Stimulated activated CD8-positive, alpha-beta memory T cell treated with anti-CD3 and anti-CD28 coated beads, Interleukin-7, amount 100 ng/mL, for 24 hours (primary cell): ENCODE data around the gene ICE1.
"Not testable (repeated sequence)": the region's sequence is repeated elsewhere in the genome, so short reads cannot be mapped to it uniquely, and the experiment has no call there.

Experiments
- DNase-seq: peaks from one replicate; pipeline ENCODE4 v3.0.0-alpha.2; 2020; ENCODE audit warnings: low read depth

ICE1 gene

GRCh38 chr5:5492087-5492933 lies 69.8 kb downstream of the ICE1 start:
- no peak for DNase-seq

DNA sequence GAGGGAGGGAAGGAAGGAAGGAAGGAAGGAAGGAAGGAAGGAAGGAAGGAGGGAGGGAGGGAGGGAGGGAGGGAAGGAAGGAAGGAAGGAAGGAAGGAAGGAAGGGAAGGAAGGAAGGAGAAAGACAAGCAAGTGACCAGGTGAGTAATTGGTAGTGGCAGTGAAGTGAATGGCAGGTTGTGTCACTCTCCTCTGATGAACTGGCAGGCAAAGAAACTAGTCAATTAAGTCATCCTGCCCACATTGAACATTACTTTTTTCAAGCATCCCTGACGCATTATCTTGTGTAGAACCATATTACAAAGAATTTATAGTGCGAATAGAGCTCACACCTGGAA lies 70.4 kb downstream of the ICE1 start:
- DNase-seq, result not testable (repeated sequence)

- DNase-seq, result peak; percentile 54
Measured at GRCh38 chr5:5494489-5495402, 72.3 kb downstream of the ICE1 start.

GRCh38 chr5:5497152-5497788 lies 74.8 kb downstream of the ICE1 start:
- no peak for DNase-seq

GRCh38 chr5:5499442-5499841 lies 77.0 kb downstream of the ICE1 start:
- DNase-seq, result no peak

GRCh38 chr5:5504325-5504724 lies 81.8 kb downstream of the ICE1 start:
- DNase-seq, result no peak

GRCh38 chr5:5505815-5506214 lies 83.3 kb downstream of the ICE1 start:
- no peak for DNase-seq

DNA sequence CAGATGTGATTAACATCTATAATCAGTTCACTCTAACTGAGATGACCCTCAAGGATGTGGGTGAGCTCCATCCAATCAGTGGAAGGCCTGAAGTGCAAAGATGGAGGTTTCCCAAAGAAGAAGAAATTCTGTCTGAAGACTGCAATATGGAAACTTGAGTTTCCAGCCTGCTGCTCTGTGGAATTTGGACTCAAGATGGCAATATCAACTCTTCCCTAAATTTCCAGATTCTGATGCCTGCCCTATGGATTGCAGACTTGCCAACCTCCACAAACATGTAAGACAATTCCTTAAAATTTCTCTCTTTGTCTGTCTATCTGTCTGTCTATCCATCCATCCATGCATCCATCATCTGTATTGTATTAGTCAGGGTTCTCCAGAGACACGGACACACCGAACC lies 85.9 kb downstream of the ICE1 start:
- no peak for DNase-seq

- no peak for DNase-seq
Measured at GRCh38 chr5:5511904-5512416, 89.5 kb downstream of the ICE1 start.

DNA sequence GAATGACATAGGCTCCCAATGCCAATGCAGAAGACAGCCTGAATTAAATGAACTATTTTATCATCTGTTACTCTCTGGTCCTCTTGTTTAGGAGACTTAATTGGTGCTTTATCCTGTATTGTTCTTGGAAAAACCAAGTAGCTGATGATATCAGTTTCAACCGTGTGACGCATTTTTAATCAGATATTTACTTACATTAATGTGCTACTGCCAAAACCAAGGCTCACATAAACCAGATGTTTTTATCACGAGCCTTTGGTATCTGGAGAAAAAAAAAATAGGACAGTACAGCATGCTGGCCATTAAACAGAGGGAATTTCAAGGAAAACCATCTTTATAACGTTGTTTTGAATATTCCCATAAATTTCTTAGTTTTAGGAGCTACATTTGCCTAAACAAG lies 90.1 kb downstream of the ICE1 start:
- DNase-seq, result no peak

GRCh38 chr5:5520622-5521021 lies 98.1 kb downstream of the ICE1 start:
- not testable (repeated sequence) for DNase-seq

GRCh38 chr5:5521029-5521428 lies 98.6 kb downstream of the ICE1 start:
- no peak for DNase-seq

DNA sequence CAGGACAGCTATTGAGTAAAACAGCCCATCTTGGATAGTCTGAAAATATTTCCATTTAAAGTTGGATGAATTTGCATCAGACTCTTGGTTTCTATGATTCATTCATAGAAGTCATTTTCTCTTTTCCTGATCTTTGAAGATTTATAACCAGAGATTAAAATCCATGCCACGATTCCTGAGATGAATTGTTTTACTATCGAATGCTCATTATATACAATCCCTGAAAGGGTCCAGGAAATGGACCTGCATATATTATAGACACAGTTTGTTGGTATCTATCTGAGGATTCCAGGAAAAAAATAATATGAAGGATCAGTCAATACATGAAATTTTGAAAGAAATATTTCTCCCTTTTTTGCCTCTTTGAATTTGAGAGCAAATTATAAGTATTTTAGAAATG lies 99.0 kb downstream of the ICE1 start:
- no peak for DNase-seq

- DNase-seq, result no peak
Measured at GRCh38 chr5:5522336-5522735, 99.9 kb downstream of the ICE1 start.

DNA sequence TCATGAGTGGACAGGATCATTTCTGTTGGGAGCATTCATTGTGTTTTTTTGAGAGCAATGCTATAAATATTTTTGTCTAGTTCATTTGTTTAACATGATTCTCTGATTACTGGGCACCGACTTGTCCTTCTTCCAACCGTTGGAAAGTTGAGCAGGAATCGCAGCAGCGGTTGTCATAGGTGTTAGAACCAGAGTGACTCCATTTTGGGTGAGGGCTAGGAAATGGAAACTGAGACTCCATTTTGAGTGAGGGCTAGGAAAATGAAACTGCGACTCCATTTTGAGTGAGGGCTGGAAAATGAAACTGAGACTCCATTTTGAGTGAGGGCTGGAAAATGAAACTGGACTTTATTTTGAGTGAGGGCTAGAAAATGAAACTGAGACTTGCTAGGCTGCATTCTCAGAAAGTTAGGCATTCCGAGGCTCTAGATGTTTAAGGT lies 100.6 kb downstream of the ICE1 start:
- DNase-seq, result no peak

DNA sequence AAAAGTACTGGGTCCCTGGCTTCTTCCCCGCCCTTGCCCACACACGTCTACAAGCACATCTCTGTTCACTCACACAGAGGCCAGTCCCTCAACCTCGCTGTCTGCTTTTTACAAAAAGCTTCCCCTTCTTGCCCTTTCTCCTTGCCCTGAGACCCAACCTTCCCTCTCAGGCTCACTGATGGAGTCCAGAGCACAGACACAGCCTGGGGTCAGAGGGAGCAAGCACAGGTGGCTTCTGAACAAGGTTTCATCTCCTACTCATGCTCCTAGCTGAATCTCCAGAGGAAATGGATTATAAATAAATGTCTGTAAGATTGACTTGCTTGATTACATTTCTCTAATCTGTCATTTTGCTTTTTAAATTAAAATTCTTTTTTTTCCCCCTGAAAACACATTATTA lies 101.8 kb downstream of the ICE1 start:
- no peak for DNase-seq

- no peak for DNase-seq
Measured at GRCh38 chr5:5531371-5531770, 108.9 kb downstream of the ICE1 start.

- no peak for DNase-seq
Measured at GRCh38 chr5:5532306-5533076, 110.0 kb downstream of the ICE1 start.

DNA sequence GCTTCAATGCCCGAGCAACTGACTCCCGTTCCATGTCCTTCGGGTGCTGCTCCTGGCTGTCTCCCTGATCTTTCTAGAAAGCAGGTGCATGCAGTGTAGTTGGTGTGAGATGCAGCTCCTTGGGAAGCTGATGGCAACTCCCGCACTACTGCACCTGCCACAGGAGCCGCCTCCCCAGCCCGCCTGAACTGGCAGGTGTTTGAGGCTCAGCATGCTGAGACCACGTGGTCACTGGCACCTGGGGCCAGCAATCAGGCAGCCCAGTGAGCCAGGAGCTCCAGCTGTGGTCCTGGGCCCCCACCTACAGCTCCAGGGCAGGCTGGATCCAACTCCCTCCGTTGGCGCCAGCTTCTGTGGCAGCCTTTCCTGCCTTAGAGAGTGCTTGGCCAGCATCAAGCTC lies 111.5 kb downstream of the ICE1 start:
- no peak for DNase-seq

GRCh38 chr5:5534333-5534732 lies 111.9 kb downstream of the ICE1 start:
- DNase-seq, result no peak

DNA sequence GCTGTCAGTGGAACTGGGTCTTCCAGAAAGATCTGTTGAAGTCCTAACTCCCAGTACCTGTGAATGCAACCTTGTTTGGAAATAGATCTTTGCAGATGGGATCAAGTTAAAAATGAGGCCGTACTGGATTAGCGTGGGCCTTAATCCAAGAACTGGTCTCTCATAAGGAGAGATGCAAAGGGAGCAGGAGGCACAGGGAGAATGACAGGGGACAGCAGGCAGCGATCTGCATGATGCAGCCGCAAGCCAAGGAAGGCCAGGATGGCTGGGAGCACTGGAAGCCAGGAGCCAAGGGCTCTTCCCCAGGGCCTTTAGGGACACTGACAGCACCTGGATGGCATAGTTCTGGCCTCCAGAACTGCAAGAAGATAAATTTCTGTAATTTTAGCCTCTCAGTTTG lies 114.4 kb downstream of the ICE1 start:
- no peak for DNase-seq

DNA sequence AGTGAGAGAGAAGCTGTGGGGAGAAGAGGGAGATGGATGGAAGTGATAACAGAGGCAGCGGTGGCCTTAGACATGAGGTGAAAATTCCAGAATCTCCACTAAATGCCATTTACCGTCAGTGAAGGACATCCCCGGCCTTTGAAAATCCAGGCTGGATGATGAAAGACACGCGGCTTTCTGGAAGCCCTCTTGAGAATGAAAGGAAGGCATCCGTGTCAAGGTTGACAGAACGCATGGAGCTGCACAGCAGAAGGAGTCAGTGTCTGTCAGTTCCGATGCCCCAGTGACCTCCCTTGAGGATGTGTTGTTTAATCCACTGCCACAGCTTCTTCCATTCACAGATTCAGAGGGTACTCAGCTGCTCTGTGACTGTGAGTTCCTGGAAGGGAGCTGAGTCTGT lies 114.9 kb downstream of the ICE1 start:
- no peak for DNase-seq
